ENCODE results near the gene RAX.
"Not testable (repeated sequence)": the region's sequence is repeated elsewhere in the genome, so short reads cannot be mapped to it uniquely, and the experiment has no call there.

RAX gene

DNA sequence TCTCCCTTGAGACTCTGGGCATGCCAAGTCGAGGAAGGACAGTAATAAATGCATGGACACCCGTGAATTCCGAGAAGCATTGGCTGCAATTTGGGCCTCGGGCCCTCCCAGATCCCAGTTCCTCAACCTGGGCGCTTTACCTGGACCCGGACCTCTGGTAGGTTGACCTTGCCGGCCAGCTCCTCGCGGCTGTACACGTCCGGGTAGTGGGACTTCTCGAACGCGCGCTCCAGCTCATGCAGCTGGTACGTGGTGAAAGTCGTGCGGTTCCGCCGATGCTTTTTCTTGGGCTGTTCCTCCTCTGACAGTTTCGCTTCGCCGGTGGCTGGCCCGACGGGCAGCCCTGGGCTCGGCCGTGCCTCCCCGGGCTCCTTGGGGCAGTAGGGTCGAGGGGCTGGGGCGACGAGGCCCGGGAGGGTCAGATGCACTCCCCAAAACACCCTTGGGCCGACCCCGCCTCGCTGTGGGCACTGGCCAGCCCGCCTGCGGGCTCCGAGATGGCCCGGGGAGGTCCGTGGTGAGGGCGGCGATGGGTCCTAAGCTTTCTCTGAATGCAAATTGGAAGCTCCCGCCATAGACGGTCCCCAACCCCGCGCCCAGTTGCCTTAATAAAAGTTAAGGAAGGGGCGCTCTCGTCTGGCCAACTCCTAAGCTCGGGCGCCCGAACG lies 899 bp downstream of the RAX start:
- no peak for DNase-seq

DNA sequence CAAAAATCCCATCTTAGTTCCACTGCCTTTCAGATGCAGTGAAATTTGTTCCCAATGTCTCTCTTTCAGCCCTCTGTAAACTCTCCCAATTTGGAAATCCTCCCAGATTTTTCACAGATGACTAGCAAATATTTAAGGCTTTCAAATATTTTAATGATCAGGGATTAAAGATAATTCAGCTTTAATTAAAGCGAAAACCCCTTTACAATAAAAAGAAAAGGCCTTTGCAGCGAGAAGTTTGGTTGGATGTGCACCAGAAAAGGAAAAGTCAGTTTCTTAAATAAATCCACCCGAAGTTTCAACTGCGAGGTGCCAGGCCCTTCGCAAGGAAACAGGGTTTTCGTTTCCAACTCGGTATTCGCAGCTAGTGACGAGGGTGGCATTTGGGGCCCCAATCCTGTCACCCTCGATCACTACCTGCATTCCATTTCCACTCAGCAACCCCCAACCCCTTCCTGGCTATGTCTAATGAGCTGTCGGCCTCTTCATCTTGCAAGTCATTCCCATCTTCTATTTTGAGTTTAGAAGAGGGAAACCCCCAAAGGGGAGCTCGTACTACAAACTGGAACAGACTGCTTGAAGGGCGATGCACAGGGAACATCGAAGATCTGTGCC lies 1.5 kb downstream of the RAX start:
- no peak for DNase-seq

DNA sequence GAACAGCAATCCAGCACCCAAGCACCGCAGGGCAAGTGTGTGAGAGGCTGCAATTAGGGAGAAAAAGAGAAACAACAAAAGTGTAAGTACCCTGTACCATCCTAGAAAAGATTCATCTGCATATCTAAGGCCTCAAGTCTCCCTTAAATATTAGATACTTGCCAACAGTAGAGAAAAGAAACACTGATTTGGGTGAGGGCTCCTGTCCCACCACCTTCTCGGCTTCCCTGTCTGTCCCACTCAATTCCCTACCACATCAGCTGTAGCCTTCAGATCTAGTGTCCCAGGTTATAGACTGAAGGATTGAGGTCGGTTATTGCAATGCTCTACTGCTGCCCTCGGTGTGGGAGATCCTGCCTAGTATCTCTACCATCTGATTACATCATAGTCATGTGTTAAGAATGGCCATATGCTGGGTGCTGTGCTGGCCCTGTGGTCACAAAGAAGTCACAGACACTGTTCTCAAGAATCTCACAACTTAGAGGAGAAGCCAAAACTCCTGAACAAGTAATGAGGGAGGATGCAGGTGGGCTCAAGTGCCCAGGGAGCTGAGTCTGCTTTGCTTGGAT lies 2.5 kb downstream of the RAX start:
- DNase-seq = no peak

DNA sequence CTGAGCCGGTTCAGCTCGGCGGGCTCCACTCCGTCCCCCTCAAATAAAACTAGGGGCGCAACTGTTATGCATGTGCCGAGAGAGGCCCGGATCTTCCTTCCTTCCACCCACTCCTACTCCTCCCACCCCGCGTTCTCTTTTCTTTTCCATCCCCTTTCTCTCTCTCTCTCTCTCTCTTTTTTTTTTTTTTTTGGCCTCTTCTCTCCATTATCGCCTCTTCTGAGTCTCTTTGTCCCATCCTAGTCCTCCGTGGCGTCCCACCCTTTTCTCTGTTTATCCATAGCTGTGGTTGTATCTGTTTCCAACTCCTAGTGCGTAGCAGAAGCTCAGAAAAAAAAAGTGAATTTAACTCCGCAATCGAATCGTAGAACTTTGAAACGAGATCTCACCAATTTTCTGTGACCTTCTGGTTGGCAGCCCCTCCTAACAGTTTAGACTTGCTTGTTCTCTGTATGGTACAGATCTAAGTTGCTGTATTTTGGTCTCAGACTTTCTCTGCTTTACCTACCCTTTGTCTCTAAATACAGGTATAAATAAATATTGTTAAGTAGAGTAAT lies 3.6 kb downstream of the RAX start:
- DNase-seq = no peak

DNA sequence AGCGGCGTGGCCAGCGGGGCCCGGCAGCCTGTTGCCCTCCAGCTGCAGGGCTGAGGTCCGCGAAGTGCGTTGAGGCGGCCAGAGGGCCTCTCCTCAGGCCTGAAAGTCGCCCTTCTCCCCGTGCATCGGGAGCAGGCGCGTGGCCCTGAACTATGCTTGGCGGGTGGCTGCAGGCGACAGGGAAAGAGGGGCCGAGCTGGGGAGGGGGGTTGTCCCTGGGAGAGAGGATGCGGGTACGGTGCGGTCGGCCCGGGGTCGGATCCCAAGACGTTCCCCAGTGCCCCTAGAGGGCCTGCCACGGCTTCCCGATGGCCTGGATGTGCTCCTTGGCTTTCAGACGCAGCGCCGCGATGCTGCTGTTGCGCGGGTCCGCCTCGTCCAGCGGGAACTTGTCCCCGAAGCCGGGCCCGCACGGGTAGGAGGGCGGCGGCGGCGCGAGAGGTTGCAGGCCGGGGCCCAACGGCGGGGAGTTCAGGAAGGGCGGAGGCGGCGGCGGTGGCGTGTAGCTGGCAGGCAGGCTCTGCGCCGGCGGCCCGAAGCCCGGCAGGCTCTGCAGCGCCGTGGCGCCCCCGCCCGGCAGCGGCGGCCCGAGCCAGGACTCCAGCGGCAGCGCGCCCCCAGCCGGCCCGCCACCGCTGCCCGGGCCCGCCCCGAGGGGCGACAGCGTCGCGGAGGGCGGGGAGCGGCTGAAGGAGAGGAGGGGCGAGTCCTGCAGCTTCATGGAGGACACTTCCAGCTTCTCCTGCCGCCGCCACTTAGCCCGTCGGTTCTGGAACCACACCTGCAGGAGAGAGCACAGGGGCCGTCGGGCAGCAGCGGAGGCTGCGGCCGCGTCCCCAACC lies 4.3 kb downstream of the RAX start:
- DNase-seq = no peak

DNA sequence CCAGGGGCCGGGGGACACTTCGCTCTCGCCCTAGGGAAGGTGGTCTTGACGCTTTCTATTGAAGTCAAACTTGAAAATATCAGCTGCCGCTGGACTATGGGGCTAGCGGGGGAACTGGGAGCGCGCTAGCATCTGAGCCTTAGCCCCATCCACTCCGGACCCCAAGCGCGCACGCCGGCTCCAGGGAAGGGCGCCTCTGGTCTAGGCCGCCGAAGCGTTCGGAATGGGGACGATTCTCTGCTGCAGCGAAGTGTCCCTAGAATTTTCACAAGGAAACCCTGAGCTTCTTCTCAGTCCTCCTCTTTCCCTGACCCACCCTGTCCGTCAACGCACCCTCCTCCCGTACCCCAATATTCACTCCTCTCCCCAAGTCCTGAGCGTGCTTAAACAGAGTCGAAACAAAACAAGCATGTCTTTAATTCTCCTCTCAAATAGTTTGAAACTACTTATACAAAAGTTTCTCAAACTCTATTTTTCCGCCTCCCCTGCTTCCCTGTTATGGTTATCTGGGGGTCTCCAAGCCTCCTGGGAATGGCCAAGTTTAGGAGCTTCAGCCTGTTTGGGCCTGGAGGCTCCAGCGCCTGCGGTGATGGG lies 5.0 kb downstream of the RAX start:
- DNase-seq = no peak

DNA sequence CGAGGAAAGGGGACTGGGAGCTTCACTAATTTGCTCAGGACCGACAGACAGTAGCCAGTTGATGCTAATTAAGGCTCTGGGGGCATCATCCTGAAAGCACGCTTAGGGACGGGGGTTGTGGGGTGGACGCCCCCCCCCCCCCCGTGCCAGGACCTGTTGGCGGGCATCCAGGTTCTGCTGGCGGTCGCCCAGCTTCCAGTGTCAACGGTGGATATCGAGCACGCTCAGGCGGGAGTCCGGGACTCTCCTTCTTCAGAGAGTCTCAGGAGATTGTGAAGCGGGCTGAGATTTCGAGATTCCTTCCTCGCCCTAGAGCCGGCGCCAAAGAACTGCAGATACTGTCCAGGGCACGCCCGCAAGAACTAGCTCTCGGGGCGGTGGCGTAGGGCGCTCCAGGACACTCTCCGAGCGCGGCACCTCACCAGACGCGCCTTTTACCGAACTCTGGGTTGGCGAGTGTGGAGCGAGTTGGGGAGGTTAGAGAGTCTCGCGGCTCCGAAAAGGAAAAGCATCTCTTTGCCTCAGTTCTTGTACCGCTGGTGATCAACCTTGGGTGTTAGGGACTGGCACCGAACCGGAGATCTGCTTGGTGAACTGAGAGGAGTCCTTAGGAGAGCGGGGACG lies 5.6 kb downstream of the RAX start:
- no peak for DNase-seq

DNA sequence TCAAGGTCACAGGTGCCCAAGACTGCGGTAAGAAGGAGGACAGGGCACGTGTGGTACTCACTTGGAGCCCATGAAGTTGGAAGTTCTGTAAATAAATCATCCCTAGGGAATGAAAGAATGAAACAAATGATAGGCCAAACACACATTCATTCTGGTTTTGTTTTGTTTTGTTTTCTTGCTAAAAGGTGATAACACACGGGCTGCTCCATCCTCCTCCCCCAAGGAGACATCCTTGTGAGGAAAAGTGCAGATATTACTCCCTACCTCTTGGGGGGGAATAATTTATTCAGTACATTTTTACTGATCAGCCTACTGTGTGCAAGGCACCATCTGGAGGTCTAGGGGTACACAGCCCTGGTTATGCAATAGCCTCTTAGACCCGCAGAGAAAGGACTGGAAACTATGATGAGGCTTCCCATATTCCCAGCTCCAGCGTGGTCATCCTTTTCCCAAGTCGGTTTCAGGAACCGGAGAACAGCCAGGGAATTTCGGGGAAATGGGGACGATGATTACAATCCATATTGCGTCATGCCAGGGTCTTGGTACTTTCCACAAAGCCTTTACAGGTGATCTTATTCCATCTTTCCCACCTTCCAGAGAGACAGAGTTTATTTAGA lies 6.3 kb downstream of the RAX start:
- no peak for DNase-seq

DNA sequence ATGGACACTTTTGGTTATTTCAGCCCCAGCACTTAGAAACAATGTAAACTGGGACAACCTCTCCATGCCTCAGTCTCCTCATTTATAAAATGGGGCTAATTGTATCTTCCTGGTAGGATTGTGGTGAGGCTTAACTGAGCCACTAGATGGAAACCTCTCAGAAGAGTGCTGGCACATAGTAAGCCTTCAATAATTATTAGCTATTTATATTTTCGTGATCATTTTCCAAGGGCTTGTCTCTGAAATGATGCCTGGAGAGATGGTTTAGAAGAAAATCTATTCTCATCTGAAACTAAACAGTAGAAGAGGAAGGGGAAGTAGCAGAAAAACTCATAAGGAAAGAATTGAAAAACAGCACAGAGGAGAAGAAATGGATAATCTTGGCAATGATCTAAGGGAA lies 6.8 kb downstream of the RAX start:
- DNase-seq = no peak

DNA sequence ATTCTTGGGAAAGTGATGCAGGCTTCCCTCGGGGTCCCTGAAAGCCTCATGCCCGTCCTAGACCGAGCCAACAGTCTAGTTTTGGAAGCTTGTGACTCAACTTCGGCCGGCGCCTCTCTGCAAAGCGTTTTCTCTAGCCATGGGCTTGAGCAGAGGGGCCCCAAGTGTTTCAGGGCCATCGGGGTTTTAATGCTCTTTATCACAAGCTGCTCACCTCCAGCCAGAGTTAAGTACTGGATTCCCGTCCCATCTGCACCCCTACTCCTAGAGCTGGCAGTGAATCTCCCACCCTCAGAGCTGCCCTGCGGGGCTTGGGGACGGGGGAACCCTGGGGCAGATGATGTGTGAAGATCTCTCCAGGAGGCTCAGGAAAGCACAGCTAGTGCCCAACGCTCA lies 7.3 kb downstream of the RAX start:
- DNase-seq = no peak

DNA sequence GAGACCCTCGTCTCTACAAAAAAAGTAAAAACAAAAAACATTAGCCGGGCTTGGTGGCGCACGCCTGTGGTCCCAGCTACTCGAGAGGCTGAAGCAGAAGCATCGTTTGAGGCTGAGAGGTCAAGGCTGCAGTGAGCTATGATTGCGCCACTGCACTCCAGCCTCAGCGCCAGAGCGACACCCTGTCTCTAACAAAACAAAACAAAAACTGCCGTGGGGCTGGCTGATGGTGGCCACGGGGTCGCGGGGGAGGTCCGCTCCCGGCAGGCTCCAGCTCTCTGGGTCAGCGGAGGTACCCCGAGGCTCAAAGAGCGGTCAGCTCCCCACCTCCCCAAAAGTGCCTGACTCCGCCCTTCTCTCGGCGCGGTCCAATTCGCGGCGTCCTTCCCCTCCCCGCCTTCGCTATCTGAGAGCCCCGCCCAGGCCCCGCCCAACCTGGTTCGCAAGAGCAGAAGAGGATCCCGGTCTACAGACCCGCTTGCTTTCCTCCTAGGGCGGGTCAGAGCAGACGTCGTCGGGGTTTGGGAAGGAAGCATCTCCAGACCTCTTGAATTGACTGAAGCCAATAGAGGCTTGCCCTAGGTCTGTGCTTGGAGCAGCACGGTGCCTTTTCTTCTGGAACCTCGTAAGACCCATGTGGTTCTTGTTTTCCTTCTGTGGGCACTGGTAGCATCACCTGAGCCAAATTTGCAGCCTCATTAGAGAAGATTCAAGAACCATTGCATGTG lies 7.8 kb downstream of the RAX start:
- no peak for DNase-seq

DNA sequence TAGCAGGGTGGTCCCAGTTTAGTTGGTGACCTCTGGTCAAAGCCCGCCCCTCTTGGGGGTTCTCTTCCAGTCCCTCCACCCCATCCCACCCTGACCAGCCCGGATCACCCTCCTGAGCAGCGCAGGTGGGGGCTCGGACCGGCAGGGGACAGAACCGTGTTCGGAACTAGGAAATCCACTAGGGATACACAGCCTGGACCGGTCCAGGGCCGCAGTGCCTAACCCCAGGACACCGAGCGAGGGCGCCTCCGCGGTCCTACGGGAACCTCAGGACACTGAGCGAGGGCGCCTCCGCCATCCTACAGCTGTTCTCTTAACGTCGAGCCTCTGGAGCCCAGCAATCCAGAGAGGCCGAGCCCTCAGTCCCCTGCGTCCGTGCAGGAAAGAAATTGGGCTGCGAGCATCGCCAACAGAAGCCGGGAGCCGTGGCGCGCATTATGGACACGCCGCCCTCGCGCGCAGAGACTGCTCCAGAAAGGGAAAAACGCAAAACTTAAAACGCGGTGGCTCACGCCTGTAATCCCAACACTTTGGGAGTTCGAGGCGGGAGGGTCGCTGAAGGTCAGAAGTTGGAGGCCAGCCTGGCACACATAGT lies 8.5 kb downstream of the RAX start:
- DNase-seq = no peak

DNA sequence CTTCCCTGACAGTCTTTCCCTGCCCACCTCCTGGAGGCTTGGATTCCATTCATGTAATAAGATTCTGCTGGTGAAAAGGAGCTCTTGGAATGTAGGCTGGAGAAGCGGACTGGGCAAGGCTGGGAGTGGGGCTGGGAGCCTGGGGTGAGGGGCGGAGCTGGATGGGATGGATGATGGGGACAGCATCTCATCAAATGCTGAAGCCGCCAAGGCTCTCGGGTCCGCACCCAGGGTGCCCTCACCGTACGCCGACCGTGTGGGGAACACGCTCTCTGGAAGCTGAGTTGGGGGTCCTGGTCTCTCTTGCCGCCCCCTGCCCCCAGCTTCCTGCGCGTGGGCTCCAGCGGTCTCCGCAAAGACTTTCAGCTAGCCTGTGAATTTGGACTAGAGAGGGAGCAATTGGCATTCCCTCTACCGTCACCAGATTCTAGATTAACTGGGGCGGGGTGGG lies 9.1 kb downstream of the RAX start:
- no peak for DNase-seq

DNA sequence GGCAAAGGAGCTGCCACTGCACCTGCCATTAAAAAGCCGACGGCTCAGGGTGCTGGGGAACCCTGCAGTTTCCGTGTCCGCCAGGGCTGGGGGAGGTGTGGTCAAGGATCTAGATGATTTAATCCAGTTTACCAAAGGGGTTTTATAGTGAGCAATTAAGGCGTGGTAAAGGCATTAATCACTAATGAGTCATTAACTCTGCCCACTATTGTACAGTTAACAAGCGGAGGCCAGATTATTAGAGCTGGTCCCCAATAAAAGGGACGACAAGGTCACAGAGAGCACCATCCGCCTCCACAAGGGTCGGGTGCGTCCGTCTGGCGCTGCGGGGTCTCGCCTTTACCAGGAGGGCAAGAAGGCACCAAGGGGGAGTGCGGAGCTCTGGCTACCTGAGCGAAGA lies 9.6 kb downstream of the RAX start:
- DNase-seq = no peak

DNA sequence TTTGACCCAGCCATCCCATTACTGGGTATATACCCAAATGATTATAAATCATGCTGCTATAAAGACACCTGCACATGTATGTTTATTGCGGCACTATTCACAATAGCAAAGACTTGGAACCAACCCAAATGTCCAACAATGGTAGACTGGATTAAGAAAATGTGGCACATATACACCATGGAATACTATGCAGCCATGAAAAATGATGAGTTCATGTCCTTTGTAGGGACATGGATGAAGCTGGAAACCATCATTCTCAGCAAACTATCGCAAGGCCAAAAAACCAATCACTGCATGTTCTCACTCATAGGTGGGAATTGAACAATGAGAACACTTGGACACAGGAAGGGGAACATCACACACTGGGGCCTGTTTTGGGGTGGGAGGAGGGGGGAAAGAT lies 11.0 kb downstream of the RAX start:
- not testable (repeated sequence) for DNase-seq

DNA sequence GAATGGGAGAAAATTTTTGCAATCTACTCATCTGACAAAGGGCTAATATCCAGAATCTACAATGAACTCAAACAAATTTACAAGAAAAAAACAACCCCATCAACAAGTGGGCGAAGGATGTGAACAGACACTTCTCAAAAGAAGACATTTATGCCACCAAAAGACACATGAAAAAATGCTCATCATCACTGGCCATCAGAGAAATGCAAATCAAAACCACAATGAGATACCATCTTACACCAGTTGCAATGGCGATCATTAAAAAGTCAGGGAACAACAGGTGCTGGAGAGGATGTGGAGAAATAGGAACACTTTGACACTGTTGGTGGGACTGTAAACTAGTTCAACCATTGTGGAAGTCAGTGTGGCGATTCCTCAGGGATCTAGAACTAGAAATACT lies 11.4 kb downstream of the RAX start:
- DNase-seq = not testable (repeated sequence)

DNA sequence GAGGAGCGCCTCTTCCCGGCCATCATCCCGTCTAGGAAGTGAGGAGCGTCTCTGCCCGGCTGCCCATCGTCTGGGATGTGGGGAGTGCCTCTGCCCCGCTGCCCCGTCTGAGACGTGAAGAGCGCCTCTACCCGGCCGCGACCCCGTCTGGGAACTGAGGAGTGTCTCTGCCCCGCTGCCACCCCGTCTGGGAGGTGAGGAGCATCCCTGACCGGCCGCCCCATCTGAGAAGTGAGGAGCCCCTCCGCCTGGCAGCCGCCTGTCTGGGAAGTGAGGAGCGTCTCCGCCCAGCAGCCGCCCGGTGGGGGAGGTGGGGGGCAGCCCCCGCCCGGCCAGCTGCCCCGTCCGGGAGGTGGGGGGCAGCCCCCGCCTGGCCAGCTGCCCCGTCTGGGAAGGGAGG lies 17.8 kb downstream of the RAX start:
- not testable (repeated sequence) for DNase-seq

DNA sequence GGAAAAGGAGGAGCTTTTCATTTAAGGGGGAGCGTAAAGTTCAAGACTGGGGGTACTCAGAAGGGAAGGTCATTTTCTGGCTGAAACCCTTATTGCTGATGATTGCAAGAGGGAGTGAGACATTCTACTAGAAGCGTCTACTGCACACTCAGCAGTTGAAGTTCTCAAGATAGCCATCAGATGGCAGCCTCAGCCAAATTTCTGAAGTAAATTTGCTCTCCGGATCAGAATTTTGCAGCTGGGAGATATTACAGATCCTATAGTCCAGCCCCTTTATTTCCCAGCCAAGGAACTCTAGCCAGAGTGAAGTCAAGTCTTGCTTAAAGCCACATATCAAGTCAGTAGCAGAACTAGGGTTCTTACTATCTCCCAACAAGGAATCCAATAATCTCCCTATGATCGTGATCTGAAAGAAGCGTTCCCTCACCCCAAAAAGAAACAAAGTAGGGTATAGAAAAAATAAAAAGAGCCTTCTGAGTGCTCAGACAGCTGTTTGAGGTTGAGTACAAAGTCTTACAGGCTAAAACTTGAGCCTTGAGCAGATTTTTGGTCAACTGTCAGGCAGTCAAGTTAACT lies 24.0 kb downstream of the RAX start:
- DNase-seq = peak; percentile 60

DNA sequence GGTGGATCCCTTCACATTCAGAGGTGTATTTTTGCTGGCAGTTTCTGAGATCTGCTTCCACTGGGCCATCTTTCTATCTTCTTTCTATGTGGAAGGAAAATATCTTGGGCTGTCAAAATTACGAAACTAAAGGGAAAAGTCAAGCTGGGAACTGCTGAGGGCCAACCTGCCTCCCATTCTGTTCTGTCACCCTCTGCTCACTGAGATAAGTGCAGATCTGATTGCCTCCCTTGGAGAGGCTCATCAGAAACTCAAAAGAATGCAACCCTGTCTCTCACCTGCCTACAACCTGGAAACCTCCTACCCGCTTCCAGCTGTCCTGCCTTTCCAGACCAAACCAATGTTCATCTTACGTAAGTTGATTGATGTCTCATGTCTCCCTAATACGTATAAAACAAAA lies 26.5 kb downstream of the RAX start:
- DNase-seq = no peak

DNA sequence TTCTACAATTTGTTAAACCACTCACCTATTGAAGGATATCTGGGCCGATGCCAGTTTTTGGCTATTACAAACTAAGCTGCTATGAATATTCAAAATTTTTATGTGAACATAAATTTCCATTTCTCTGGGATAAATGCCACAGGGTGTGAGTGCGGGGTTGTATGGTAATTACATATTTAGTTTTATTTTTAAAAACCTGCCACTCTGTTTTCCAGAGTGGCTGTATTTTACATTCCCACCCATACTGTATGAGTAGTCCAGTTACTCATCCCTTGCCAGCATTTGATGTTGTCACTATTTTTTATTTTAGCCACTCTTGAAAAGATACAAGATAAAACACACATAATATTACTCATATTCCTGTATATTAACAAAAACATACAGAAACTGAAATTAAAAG lies 30.3 kb downstream of the RAX start:
- no peak for DNase-seq

DNA sequence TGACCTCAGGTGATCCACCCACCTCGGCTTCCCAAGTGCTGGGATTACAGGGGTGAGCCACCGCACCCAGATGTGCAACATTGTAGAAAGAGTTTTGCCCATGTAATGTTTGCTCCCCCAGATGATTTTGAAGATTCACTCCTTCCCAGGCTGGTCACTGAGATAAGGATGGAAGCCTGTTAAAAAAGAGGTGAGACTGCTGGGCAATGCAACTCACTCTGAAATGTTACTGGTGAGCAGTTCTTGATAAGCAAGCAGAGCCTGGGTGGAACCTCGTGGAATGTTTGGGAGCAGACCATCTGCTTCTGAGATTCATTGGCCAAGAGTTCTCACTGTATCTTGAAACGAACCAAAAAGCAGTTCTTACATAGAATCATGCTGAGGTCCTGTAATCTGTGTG lies 33.6 kb downstream of the RAX start:
- no peak for DNase-seq

Data from kidney glomerular epithelial cell (primary cell).